ENCODE measurements around the gene TCF12. TPM values are rescaled to one million over a fixed set of nuclear protein-coding genes. Genes with fewer than 3 reads are reported as not detected.

TCF12 gene
- total RNA-seq, 1 donor from 2014 or later, result 138 TPM

- Histone ChIP-seq H3K4me3 (peak overlapping the region; percentile 47 to 51), H3K36me3 (no peaks in the 10 kb centered on the region), H3K27me3 (no peaks in the 10 kb centered on the region), H3K27ac (peak overlapping the region; percentile 60), H3K9me3 (no peaks in the 10 kb centered on the region), H3K4me1 (peaks cover 18% of the 10 kb centered on the region)
- TF ChIP-seq POLR2AphosphoS5 (IDR thresholded peaks at IDR 0.05; ENCODE audit: insufficient read depth in 1 of 2, low read depth in 1 of 2), result no peak
- no peak for TF ChIP-seq CTCF (IDR thresholded peaks at IDR 0.05)
- TF ChIP-seq POLR2A (IDR thresholded peaks at IDR 0.05), result no peak
- intact Hi-C loops (cut with DNase I), result loop anchor here (10.0 kb wide), 1 partner anchor 812 kb away; no protein-coding TSS in a partner anchor
- peak in 1 of 2 donors; percentile 84 for DNase-seq (ENCODE audit: extremely low spot score in 2 of 2)
Observed at GRCh38 chr15:57306944-57307411, 388.5 kb downstream of the TCF12 start.

GRCh38 chr15:57307527-57308169 lies 389.2 kb downstream of the TCF12 start:
- Histone ChIP-seq H3K36me3 (no peaks in the 10 kb centered on the region), H3K4me3 (no peak overlapping the region), H3K27me3 (no peaks in the 10 kb centered on the region), H3K9me3 (no peaks in the 10 kb centered on the region), H3K4me1 (peaks cover 18% of the 10 kb centered on the region), H3K27ac (no peak overlapping the region)
- intact Hi-C loops (cut with DNase I), result loop anchor here (10.0 kb wide), 1 partner anchor 813 kb away; no protein-coding TSS in a partner anchor
- TF ChIP-seq POLR2A (IDR thresholded peaks at IDR 0.05) (no peak), POLR2AphosphoS5 (IDR thresholded peaks at IDR 0.05; ENCODE audit: insufficient read depth in 1 of 2, low read depth in 1 of 2) (no peak), CTCF (IDR thresholded peaks at IDR 0.05) (no peak)
- peak in 1 of 2 donors; percentile 62 for DNase-seq (ENCODE audit: extremely low spot score in 2 of 2)

GRCh38 chr15:57308170-57308545 lies 389.7 kb downstream of the TCF12 start:
- TF ChIP-seq POLR2A (IDR thresholded peaks at IDR 0.05) (no peak), POLR2AphosphoS5 (IDR thresholded peaks at IDR 0.05; ENCODE audit: insufficient read depth in 1 of 2, low read depth in 1 of 2) (no peak), CTCF (IDR thresholded peaks at IDR 0.05) (no peak)
- intact Hi-C loops (cut with DNase I), result loop anchor here (10.0 kb wide), 1 partner anchor 813 kb away; no protein-coding TSS in a partner anchor
- Histone ChIP-seq H3K27me3 (no peaks in the 10 kb centered on the region), H3K36me3 (no peaks in the 10 kb centered on the region), H3K4me3 (no peak overlapping the region), H3K27ac (no peak overlapping the region), H3K4me1 (peaks cover 18% of the 10 kb centered on the region), H3K9me3 (no peaks in the 10 kb centered on the region)
- no peak for DNase-seq (ENCODE audit: extremely low spot score in 2 of 2)

- no peaks in the 10 kb centered on the region for H3K9me3 ChIP-seq
- peaks cover 18% of the 10 kb centered on the region for H3K4me1 ChIP-seq
- no peak for TF ChIP-seq POLR2AphosphoS5 (IDR thresholded peaks at IDR 0.05; ENCODE audit: insufficient read depth in 1 of 2, low read depth in 1 of 2)
- TF ChIP-seq CTCF (IDR thresholded peaks at IDR 0.05), result no peak
- TF ChIP-seq POLR2A (IDR thresholded peaks at IDR 0.05), result no peak
- H3K4me3 ChIP-seq, result no peak overlapping the region
- intact Hi-C loops (cut with DNase I), result loop anchor here (10.0 kb wide), 1 partner anchor 815 kb away; no protein-coding TSS in a partner anchor
- H3K36me3 ChIP-seq, result no peaks in the 10 kb centered on the region
- no peak for DNase-seq (ENCODE audit: extremely low spot score in 2 of 2)
- no peaks in the 10 kb centered on the region for H3K27me3 ChIP-seq
- H3K27ac ChIP-seq, result no peak overlapping the region
Observed at GRCh38 chr15:57309856-57310760, 391.7 kb downstream of the TCF12 start.
